Mesenchymal stem cell (in vitro differentiated cells and primary cell): ENCODE measurements around the gene TBX2.

Experiments
- DNase-seq: peaks from one replicate; pipeline ENCODE4 v3.0.0-alpha.2; 2013
- H2AFZ ChIP-seq: one replicate; pipeline ENCODE4 v1.6.1; 2013; ENCODE audit warnings: low read depth, mild to moderate bottlenecking, control low read depth, inconsistent platforms, low read length, moderate library complexity
- H2AK5ac ChIP-seq: 2 replicates; pipeline ENCODE4 v1.6.1; 2013; ENCODE audit warnings: low read length, moderate library complexity, mild to moderate bottlenecking, inconsistent platforms; ENCODE audit not compliant: severe bottlenecking
- H2BK120ac ChIP-seq: one replicate; pipeline ENCODE4 v1.6.1; 2013; ENCODE audit warnings: low read depth, mild to moderate bottlenecking, inconsistent platforms, low read length, moderate library complexity
- H2BK12ac ChIP-seq, 2 experiments: one replicate each; pipeline ENCODE4 v1.6.1; 2013; ENCODE audit warnings: inconsistent platforms in 2 of 2, low read length in 2 of 2, mild to moderate bottlenecking in 2 of 2, moderate library complexity in 2 of 2, control low read depth in 1 of 2
- H2BK15ac ChIP-seq: one replicate; pipeline ENCODE4 v1.6.1; 2013; ENCODE audit warnings: mild to moderate bottlenecking, low read depth, inconsistent platforms; ENCODE audit not compliant: poor library complexity, severe bottlenecking
- H2BK5ac ChIP-seq: 2 replicates; pipeline ENCODE4 v1.6.1; 2013; ENCODE audit warnings: low read depth, mild to moderate bottlenecking, low read length, control low read depth, inconsistent platforms; ENCODE audit not compliant: poor library complexity, severe bottlenecking
- H3K14ac ChIP-seq, 2 experiments: one replicate each; pipeline ENCODE4 v1.6.1; 2013; ENCODE audit warnings: inconsistent platforms in 2 of 2, low read length in 2 of 2, control low read depth in 1 of 2, mild to moderate bottlenecking in 1 of 2, moderate library complexity in 1 of 2
- H3K18ac ChIP-seq, 2 experiments: one replicate each; pipeline ENCODE4 v1.6.1; 2013; ENCODE audit warnings: inconsistent platforms in 2 of 2, low read length in 2 of 2, control low read depth in 1 of 2, low read depth in 1 of 2, mild to moderate bottlenecking in 1 of 2
- H3K23ac ChIP-seq, 2 experiments: one replicate each; pipeline ENCODE4 v1.6.1; 2013; ENCODE audit warnings: inconsistent platforms in 2 of 2, low read length in 2 of 2, mild to moderate bottlenecking in 2 of 2, moderate library complexity in 2 of 2, control low read depth in 1 of 2
- H3K27ac ChIP-seq: 2 replicates; pipeline ENCODE4 v1.5.1; 2013; ENCODE audit warnings: mild to moderate bottlenecking, moderate library complexity, low read length, control low read depth, inconsistent platforms; ENCODE audit not compliant: poor library complexity, severe bottlenecking
- H3K27me3 ChIP-seq, 2 experiments: 2 replicates each; pipeline versions ENCODE4 v1.6.1 to v1.7.0; 2013; ENCODE audit warnings: low read length in 2 of 2, mild to moderate bottlenecking in 2 of 2, moderate library complexity in 2 of 2, control low read depth in 1 of 2, inconsistent platforms in 1 of 2; ENCODE audit not compliant: control insufficient read depth in 1 of 2, insufficient read depth in 1 of 2
- H3K36me3 ChIP-seq, 2 experiments: 2 replicates each; pipeline versions ENCODE4 v1.6.1 to v1.7.0; 2013; ENCODE audit warnings: low read length in 2 of 2, control low read depth in 1 of 2, inconsistent platforms in 1 of 2, low read depth in 1 of 2, mild to moderate bottlenecking in 1 of 2; ENCODE audit not compliant: insufficient read depth in 2 of 2, control insufficient read depth in 1 of 2
- H3K4ac ChIP-seq, 2 experiments: one replicate each; pipeline ENCODE4 v1.6.1; 2013; ENCODE audit warnings: inconsistent platforms in 2 of 2, low read length in 2 of 2, mild to moderate bottlenecking in 2 of 2, moderate library complexity in 2 of 2, control low read depth in 1 of 2, low read depth in 1 of 2
- H3K4me1 ChIP-seq: 2 replicates; pipeline ENCODE4 v1.6.1; 2013; ENCODE audit warnings: low read depth, low read length, control low read depth; ENCODE audit not compliant: control insufficient read depth, insufficient read depth
- H3K4me2 ChIP-seq: 2 replicates; pipeline ENCODE4 v1.6.1; 2013; ENCODE audit warnings: low read length, mild to moderate bottlenecking, inconsistent platforms; ENCODE audit not compliant: poor library complexity, severe bottlenecking
- H3K4me3 ChIP-seq, 2 experiments: 2 replicates each; pipeline versions ENCODE4 v1.5.1 to v1.7.0; 2013; ENCODE audit warnings: low read length in 2 of 2, mild to moderate bottlenecking in 2 of 2, control low read depth in 1 of 2, low read depth in 1 of 2; ENCODE audit not compliant: insufficient read depth in 1 of 2
- H3K79me1 ChIP-seq: replicated peaks from 2 replicates; pipeline ENCODE4 v1.6.1; 2013; ENCODE audit warnings: mild to moderate bottlenecking, control low read depth, low read length, inconsistent platforms; ENCODE audit not compliant: poor library complexity, severe bottlenecking
- H3K9ac ChIP-seq: 2 replicates; pipeline ENCODE4 v1.7.0; 2013; ENCODE audit warnings: mild to moderate bottlenecking, low read length, moderate library complexity
- H3K9me3 ChIP-seq: 2 replicates; pipeline ENCODE4 v1.7.0; 2013; ENCODE audit warnings: mild to moderate bottlenecking, low read length; ENCODE audit not compliant: control insufficient read depth
- H4K8ac ChIP-seq: one replicate; pipeline ENCODE4 v1.6.1; 2013; ENCODE audit warnings: inconsistent platforms, mild to moderate bottlenecking, low read length, moderate library complexity
- H4K91ac ChIP-seq: one replicate; pipeline ENCODE4 v1.6.1; 2013; ENCODE audit warnings: mild to moderate bottlenecking, low read length, inconsistent platforms
- WGBS: methylation state at CpG from one replicate; pipeline ENCODE4 v1.1.7; 2013; ENCODE audit warnings: mixed read lengths; 5-methylcytosine and 5-hydroxymethylcytosine counted together

Gene TBX2

DNA sequence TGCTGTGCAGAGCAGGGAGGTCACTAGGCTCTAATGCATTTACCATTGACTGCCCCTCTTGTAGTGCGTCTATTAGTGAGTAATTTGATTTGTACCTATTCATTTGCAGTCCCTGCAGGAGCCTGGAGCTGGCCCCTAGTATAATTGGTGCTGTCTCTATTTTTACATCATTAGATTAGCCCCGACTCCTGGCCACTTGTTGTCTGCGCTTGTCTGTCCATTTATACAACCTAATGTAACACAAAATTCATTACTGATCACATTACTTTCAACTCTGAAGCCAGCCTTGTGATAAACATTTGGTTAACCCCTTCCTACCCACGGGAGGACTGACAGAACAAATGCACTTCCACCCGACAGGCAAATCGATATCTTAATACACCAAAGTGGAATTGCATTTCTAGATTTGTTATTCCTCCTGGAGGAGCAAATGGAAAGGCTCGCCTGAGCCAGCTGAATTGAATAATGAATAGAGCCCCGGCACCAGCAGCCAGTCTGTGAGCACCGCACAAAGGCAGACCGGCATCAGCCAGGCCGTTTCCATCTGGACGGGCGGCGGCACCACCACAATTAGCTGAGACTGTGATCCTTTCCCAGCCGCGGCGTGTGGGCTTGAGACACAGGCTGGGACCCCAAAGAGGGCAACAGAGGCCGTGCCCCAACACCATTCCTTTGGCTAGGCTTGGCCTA, 18.7 kb upstream of the TBX2 start:
- H3K4me3 ChIP-seq = no peak overlapping the region
- H3K9ac ChIP-seq = no peak overlapping the region
- H2AFZ ChIP-seq = no peak overlapping the region
- H3K18ac ChIP-seq = no peak overlapping the region
- H3K36me3 ChIP-seq = peaks cover 0 to 8% of the 10 kb centered on the region in 2 experiments
- H4K91ac ChIP-seq = peak overlapping the region; percentile 43
- H2BK120ac ChIP-seq = no peak overlapping the region
- H2BK12ac ChIP-seq = peak overlapping the region in 1 of 2 experiments; percentile 29
- peaks cover 19% of the 10 kb centered on the region for H3K4me1 ChIP-seq
- H3K4ac ChIP-seq = no peak overlapping the region
- H3K23ac ChIP-seq = no peak overlapping the region
- no peak for DNase-seq
- no peaks in the 10 kb centered on the region for H3K9me3 ChIP-seq
- H2BK15ac ChIP-seq = no peak overlapping the region
- H2BK5ac ChIP-seq = no peak overlapping the region
- WGBS = 93% methylated on average over 18 of the region's 18 CpGs
- no peak overlapping the region for H3K27ac ChIP-seq
- no peak overlapping the region for H2AK5ac ChIP-seq
- no peak overlapping the region for H3K14ac ChIP-seq
- no peak overlapping the region for H3K4me2 ChIP-seq
- no peaks in the 10 kb centered on the region for H3K79me1 ChIP-seq
- H3K27me3 ChIP-seq = no peaks in the 10 kb centered on the region
- no peak overlapping the region for H4K8ac ChIP-seq

DNA sequence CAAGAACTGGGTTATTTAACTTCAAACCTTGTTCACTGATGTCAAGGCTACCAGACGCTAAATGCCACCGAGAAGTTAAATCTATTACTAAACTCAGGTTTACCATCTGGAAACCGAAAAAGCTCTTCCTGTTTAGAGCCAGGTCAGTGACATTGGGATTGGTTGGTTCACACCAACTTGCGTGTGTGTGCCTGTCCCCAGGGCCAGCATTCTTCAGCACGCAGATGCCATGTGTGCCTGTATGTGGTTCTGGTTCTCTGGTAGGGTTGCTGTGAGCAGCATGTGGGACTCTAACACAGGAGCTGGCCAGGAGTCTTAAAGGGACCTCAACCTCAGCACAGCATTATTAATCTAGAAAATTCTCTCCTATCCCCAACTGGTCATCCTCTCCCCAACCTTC, 18.1 kb upstream of the TBX2 start:
- no peaks in the 10 kb centered on the region for H3K9me3 ChIP-seq
- no peak overlapping the region for H2AFZ ChIP-seq
- H2AK5ac ChIP-seq = no peak overlapping the region
- no peak overlapping the region for H3K27ac ChIP-seq
- no peak overlapping the region for H3K4me2 ChIP-seq
- H3K18ac ChIP-seq = no peak overlapping the region
- no peak for DNase-seq
- H3K4ac ChIP-seq = no peak overlapping the region
- no peaks in the 10 kb centered on the region for H3K79me1 ChIP-seq
- H3K27me3 ChIP-seq = no peaks in the 10 kb centered on the region
- H4K91ac ChIP-seq = no peak overlapping the region
- no peak overlapping the region for H2BK120ac ChIP-seq
- peaks cover 19% of the 10 kb centered on the region for H3K4me1 ChIP-seq
- WGBS = 96% methylated on average over 5 of the region's 5 CpGs
- no peak overlapping the region for H3K23ac ChIP-seq
- peaks cover 0 to 8% of the 10 kb centered on the region in 2 experiments for H3K36me3 ChIP-seq
- no peak overlapping the region for H2BK5ac ChIP-seq
- H2BK12ac ChIP-seq = peak overlapping the region in 1 of 2 experiments; percentile 29
- H3K9ac ChIP-seq = no peak overlapping the region
- peak overlapping the region in 1 of 2 experiments; percentile 35 for H3K14ac ChIP-seq
- no peak overlapping the region for H3K4me3 ChIP-seq
- H2BK15ac ChIP-seq = no peak overlapping the region
- H4K8ac ChIP-seq = no peak overlapping the region

DNA sequence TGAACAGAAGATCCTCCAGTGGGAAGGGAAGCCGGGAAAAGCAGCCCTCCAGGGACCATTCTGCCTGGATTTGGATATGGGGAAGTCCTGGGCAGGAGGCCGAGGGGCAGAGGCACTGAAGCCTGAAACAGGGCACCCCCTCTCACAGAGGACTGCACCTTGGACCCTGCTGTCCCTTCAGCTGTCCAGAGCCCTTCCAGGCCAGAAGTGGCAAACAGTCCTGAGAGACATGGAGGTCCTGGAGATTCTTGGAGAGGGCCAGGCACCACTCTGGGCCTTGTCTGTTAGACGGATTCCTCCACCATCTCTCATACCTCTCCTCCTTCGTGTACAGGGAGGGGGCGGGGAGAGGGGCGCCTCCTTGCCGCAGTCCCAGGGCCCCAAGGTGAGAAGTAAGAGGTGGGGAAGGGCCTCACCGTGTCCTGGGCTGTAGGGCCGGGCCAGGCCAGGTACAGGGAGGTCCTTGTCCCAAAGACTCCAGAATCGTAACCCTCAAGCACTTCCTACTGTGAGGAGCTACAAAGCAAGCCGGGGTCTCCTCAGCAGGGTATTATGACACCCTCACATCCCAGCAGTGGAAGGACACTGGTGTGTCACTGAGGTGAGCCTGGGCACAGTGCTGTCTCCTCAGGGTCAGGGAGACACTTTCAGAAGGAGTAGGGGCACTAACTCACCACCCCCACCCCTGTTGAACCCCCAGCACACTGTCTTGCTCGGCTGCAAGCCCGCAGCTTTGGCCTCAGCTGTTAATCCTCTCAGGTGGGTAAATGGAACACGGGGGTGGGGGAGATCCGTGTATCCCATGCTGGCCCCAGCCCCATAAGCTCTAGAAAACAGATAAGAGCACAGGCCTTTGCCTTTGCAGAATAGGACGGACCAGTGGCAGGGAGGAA, 16.6 kb upstream of the TBX2 start:
- Histone ChIP-seq H4K91ac (peak overlapping the region; percentile 45), H2AK5ac (no peak overlapping the region), H3K9me3 (no peaks in the 10 kb centered on the region), H3K4ac (no peak overlapping the region), H3K9ac (peak overlapping the region; percentile 24), H3K23ac (no peak overlapping the region), H4K8ac (peak overlapping the region; percentile 31), H3K27ac (no peak overlapping the region), H2AFZ (no peak overlapping the region), H3K27me3 (no peaks in the 10 kb centered on the region), H3K18ac (peak overlapping the region in 1 of 2 experiments; percentile 47), H3K4me1 (peaks cover 16% of the 10 kb centered on the region), H2BK120ac (peak overlapping the region; percentile 23), H2BK12ac (no peak overlapping the region), H3K79me1 (no peaks in the 10 kb centered on the region), H3K4me3 (no peak overlapping the region), H2BK5ac (no peak overlapping the region), H3K14ac (no peak overlapping the region), H2BK15ac (no peak overlapping the region), H3K4me2 (no peak overlapping the region), H3K36me3 (peaks cover 0 to 11% of the 10 kb centered on the region in 2 experiments)
- no peak for DNase-seq
- 94% methylated on average over 11 of the region's 16 CpGs for WGBS

DNA sequence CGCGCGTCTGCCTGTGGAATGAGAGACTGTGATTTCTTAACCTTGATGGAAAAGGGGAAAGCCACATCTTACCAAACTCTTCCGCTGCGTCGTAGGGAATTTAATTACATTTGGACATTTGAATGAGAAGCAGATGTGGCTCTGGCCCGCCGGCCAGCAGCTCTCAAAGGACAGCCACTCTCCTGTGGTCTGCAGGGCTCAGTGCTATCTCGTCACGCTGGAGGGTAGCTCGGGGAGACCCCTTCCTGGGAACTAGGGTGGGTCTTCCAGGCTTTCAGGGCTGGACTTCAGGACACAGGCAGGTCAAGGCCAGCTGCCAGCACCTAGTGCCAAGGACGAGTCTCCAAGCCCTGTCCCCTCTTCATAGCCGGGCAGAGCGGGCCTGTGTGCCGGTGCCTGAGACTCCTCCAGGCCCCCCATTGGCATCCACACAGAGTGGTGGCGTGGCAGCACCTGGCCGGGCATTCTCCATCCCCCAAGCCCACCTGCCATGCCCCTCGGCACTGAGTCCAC, 15.9 kb upstream of the TBX2 start:
- H3K27ac ChIP-seq = no peak overlapping the region
- H4K8ac ChIP-seq = no peak overlapping the region
- peak overlapping the region; percentile 55 for H3K9ac ChIP-seq
- H3K79me1 ChIP-seq = no peaks in the 10 kb centered on the region
- WGBS = 95% methylated on average over 18 of the region's 18 CpGs
- peaks cover 0 to 11% of the 10 kb centered on the region in 2 experiments for H3K36me3 ChIP-seq
- H3K4ac ChIP-seq = no peak overlapping the region
- no peaks in the 10 kb centered on the region for H3K27me3 ChIP-seq
- H3K4me1 ChIP-seq = peaks cover 11% of the 10 kb centered on the region
- H2BK5ac ChIP-seq = no peak overlapping the region
- no peak overlapping the region for H2BK12ac ChIP-seq
- no peaks in the 10 kb centered on the region for H3K9me3 ChIP-seq
- no peak overlapping the region for H2AK5ac ChIP-seq
- no peak overlapping the region for H3K4me2 ChIP-seq
- no peak overlapping the region for H4K91ac ChIP-seq
- no peak overlapping the region for H2AFZ ChIP-seq
- no peak overlapping the region for H2BK15ac ChIP-seq
- no peak overlapping the region for H3K23ac ChIP-seq
- peak overlapping the region in 1 of 2 experiments; percentile 49 for H3K14ac ChIP-seq
- no peak overlapping the region for H3K4me3 ChIP-seq
- H3K18ac ChIP-seq = peak overlapping the region in 1 of 2 experiments; percentile 18
- DNase-seq = no peak
- H2BK120ac ChIP-seq = no peak overlapping the region
